Erythroblast (primary cell): ENCODE results near the gene YTHDC1.

Experiments used
- GATA1 ChIP-seq: IDR thresholded peaks from 2 replicates; pipeline ENCODE4 v1.6.1; 2011; ENCODE audit warnings: low read depth, mild to moderate bottlenecking, control low read depth, low read length, moderate library complexity
- POLR2A ChIP-seq: IDR thresholded peaks from 2 replicates; pipeline ENCODE4 v1.6.1; 2011; ENCODE audit warnings: mild to moderate bottlenecking, low read length

GRCh38 chr4:68283095-68283494 is 66.8 kb downstream of the YTHDC1 start:
- TF ChIP-seq POLR2A (no peak), GATA1 (no peak)
